NCI-H2107 (cell line): ENCODE data around the gene OR8H3.
"Not testable (repeated sequence)": the region's sequence is repeated elsewhere in the genome, so short reads cannot be mapped to it uniquely, and the experiment has no call there.

Experiments used
- DNase-seq: peaks from one replicate; lab custom pipeline; 2025; lab: John Stamatoyannopoulos, UW

Gene OR8H3, protein sequence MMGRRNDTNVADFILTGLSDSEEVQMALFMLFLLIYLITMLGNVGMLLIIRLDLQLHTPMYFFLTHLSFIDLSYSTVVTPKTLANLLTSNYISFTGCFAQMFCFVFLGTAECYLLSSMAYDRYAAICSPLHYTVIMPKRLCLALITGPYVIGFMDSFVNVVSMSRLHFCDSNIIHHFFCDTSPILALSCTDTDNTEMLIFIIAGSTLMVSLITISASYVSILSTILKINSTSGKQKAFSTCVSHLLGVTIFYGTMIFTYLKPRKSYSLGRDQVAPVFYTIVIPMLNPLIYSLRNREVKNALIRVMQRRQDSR

DNA sequence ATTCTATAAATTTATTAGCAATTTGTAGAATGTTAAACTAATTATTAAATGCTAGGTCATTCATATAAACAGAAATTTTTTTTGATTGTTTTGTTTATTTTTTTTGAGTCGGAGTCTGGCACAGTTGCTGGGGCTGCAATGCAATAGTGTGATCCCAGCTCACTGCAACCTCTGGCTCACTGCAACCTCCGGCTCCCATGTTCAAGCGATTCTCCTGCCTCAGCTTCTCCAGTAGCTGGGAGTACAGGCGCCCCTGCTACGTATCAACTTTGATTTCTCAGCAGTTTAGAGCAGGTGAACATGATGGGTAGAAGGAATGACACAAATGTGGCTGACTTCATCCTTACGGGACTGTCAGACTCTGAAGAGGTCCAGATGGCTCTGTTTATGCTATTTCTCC is at the start of gene OR8H3:
TSS of gene OR8H3 (plus strand) at position 301 of the 400 bp plus-strand sequence. CDS start at position 301, 0 bp downstream.
- DNase-seq, result no peak

DNA sequence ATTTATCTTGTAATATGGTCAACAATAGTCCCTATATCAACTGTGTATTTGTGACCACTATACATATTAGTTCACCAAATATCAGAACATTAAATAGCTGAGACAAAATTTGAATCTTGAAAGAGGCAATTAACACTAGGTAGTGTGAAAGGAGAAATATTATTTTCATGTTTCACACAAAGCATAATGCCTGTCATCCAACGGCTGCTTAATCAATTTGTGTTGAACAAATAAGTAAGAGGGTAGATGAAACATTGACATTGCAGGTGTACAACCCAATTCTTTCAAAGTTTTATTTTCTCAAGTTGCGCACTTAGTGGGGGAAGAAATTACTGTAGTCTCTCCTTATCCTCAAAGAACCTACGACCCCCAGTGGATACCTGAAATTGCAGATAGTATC is 32.5 kb upstream of the OR8H3 start:
- no peak for DNase-seq

DNA sequence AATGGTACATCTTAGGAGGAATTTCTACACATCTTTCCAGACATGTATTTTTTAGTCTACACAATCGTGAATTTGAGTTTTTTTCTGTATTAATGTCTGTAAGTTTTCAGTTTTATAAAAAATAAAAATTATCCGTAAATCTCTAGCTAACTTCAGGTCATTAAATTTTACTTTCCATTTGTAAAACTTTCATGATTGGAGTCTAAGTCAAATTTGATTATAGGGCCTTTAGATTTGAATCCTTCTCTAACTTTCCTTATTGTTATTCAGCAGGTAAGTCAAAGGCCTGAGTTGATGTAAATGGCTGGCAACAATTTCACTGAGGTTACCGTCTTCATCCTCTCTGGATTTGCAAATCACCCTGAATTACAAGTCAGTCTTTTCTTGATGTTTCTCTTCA is 29.2 kb upstream of the OR8H3 start, which contains the start of gene OR8I2:
TSS of gene OR8I2 (plus strand) at position 301 of the 400 bp plus-strand sequence. CDS start at position 301, 0 bp downstream.
- no peak for DNase-seq

DNA sequence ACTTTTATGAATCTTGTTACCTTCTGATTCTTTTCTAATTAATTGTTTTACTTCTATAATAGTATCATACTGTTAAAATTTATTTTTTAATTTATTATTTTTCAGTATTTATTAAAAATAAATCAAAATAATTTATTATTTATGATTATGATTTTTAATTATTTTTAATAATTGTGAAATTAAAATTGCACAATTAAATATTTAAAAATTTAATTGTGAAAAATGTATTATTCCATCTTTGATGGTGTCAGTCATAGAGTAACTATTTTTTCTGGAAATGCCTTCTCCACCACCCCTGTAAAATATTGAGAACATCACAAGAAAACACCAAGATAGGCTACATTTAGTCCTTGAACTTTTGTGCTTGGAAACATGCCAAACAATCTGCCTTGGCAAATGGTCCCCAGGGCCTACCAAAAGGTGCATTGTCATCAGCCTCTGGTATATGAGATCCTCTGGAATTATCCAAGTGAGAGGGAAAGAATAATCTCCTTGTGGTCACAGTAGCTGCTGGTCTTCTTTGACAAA is 18.9 kb upstream of the OR8H3 start, which contains the start of gene OR8H2:
TSS of gene OR8H2 (plus strand) at position 478 of the 528 bp plus-strand sequence. CDS start 1,356 bp downstream, outside the sequence.
- no peak for DNase-seq

DNA sequence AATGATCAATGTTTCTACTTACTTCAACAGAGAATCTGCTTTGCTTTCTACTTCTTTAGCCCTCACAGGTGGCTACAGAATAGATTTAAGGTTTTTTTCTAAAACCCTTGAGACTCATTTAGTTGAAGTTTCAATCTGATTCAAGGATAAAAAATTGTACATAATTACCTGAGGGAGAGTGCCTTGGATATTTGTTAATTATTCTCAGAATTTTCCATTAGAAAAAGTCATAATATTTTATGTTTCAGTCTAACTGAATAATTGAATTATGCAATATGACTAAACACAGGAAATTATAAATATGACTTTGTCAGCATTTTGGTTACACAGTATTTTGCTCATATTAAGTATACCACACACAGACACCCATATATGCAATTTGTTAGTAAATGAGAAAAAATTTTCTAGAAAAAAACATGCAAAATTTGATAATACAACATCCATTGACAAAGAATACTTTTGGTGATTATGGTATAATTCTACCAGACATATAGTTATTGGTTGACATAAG is 18.0 kb downstream of the OR8H3 start, which contains the start of gene OR8J3:
TSS of gene OR8J3 (minus strand) at position 51 of the 511 bp plus-strand sequence. CDS start 2,483 bp downstream, outside the sequence.
- no peak for DNase-seq

DNA sequence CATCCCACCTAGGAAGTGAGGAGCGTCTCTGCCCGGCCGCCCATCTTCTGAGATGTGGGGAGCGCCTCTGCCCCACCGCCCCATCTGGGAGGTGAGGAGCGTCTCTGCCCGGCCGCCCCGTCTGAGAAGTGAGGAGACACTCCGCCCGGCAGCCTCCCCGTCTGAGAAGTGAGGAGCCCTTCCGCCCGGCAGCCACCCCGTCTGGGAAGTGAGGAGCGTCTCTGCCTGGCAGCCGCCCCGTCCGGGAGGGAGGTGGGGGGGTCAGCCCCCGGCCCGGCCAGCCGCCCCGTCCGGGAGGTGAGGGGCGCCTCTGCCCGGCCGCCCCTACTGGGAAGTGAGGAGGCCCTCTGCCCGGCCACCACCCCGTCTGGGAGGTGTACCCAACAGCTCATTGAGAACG is 21.5 kb downstream of the OR8H3 start:
- DNase-seq, result not testable (repeated sequence)

DNA sequence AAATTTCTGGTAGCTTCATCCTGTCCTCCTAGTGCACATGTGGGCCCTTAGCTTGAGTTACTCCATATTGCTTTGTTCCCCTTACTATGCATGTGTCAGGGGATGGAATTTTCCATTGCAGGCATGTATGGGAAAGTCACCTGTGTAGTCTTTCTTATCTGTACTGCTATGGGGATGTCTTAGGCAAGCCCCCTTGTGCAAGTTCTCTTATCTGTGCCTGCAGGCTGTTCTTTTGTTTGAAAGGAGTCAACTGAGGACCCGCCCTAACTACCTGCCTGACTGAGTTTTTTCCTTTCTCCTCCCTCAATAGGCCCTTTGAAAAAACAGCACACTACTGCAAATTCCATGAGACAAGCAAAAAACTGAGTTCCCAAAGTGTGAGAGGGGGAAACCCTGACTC is 29.2 kb downstream of the OR8H3 start:
- DNase-seq, result no peak

DNA sequence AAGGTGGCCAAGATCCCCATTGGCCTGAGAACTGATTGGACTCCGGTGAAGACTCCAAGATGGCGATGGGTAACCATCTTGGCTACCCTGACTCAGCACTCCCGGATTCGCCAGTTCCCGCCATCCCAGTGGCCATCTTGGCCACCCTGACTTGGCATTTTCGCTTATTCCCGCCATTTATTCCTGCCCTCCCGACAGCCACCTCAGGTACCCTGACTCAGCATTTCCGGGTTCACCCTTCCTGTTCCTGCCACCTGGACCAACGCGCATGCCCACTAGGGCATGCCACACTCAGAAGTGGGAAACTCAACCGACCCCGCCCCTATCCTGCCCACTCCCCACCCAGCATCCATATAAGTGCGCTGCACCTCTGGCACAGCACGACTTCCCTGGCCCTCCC is 30.2 kb downstream of the OR8H3 start:
- no peak for DNase-seq

DNA sequence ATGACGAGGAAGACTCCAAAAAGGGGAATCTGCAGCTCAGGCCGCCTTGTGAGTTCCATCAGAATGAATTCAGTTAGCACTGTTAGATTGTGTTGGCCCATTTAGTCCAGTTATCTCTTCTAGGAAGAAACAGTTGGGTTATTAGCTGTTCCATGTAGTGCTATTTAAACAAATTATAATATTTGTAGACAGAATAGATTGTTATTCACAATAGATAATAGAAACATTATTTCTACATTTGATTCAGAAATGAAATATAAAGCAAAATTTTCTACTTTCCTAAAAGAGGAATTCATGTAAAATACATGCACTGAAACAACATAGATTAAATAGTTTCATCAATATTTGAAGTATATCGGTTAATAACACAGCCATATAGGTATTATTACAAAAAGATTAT is 38.0 kb downstream of the OR8H3 start, which contains the start of gene OR8K5:
TSS of gene OR8K5 (minus strand) at position 101 of the 400 bp plus-strand sequence. CDS start at position 101, 0 bp downstream.
- no peak for DNase-seq

DNA sequence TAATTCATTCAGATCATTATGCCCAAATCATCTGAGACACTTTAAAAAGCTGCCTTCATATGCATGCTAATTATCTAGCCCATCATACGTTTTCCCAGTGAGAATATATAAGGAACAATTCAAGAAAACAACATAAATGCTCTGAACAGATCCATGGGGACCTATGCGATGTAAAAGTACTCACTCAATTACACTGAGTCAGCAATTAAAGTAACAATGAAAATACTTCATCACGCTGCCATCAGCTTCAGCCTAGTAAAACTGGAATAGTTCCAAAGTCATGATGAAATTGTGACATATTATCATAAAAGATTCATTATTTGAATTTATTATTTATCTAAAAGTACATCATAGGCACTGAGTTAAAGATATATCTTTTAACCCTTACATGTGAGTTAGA is 41.6 kb downstream of the OR8H3 start:
- DNase-seq, result no peak

DNA sequence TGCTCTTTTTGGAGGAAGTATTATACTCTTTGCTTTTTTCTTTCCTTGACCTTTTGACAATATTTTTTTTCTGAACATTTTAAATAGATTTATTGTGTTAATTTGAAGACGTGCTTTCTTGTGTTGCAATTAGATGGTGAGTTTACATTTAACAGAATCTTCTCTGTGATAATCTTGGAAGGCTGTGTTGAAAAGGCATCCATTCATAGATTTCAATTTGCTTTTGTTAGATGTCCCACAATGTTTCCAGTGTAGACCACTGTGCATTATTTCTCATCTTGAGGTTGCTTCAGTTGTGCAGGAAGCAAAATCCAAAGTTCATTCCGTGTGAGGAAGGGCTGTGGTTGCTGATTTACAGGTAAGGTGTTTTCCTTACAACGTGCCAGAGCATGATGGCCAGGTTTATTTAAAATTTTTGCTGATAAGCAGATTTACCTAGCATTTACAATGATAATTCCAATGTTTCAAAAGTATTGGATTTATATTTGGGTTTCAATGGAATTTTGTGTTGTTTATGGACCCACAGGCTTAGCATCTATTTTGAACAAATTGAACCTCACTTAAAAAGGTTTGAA is 50.2 kb downstream of the OR8H3 start:
- no peak for DNase-seq
